H9 (cell line): ENCODE results near the gene ADH7. TPM values are rescaled to one million over a fixed set of nuclear protein-coding genes. Genes with fewer than 3 reads are reported as not detected.

Experiments
- DNase-seq: peaks from one replicate; pipeline ENCODE4 v3.0.0-alpha.2; 2017
- H2AFZ ChIP-seq: one replicate; pipeline ENCODE4 v1.6.1; 2013; ENCODE audit warnings: mild to moderate bottlenecking, low read length, control low read depth, moderate library complexity
- H2AK5ac ChIP-seq: 2 replicates; pipeline ENCODE4 v1.6.1; 2013; ENCODE audit warnings: low read length, control low read depth, mixed read lengths; ENCODE audit not compliant: insufficient read length
- H2BK120ac ChIP-seq: one replicate; pipeline ENCODE4 v1.6.1; 2013; ENCODE audit warnings: low read depth, mild to moderate bottlenecking, low read length, control low read depth, inconsistent platforms; ENCODE audit not compliant: poor library complexity, severe bottlenecking
- H2BK12ac ChIP-seq: 2 replicates; pipeline ENCODE4 v1.6.1; 2013; ENCODE audit warnings: low read length, control low read depth, mixed read lengths, low read depth; ENCODE audit not compliant: insufficient read length
- H2BK15ac ChIP-seq: 2 replicates; pipeline ENCODE4 v1.6.1; 2013; ENCODE audit warnings: low read depth, low read length, control low read depth
- H2BK20ac ChIP-seq: one replicate; pipeline ENCODE4 v1.6.1; 2013; ENCODE audit warnings: low read depth, mild to moderate bottlenecking, low read length, control low read depth, inconsistent platforms; ENCODE audit not compliant: poor library complexity, severe bottlenecking
- H2BK5ac ChIP-seq: 2 replicates; pipeline ENCODE4 v1.6.1; 2013; ENCODE audit warnings: low read length, control low read depth, mixed read lengths; ENCODE audit not compliant: insufficient read length
- H3K14ac ChIP-seq: 2 replicates; pipeline ENCODE4 v1.6.1; 2013; ENCODE audit warnings: low read length, control low read depth; ENCODE audit not compliant: insufficient read depth
- H3K18ac ChIP-seq: 2 replicates; pipeline ENCODE4 v1.6.1; 2013; ENCODE audit warnings: low read depth, mild to moderate bottlenecking, mixed read lengths, low read length, control low read depth; ENCODE audit not compliant: insufficient read length
- H3K23ac ChIP-seq: 2 replicates; pipeline ENCODE4 v1.6.1; 2013; ENCODE audit warnings: low read length, control low read depth, mixed read lengths, low read depth; ENCODE audit not compliant: insufficient read length
- H3K23me2 ChIP-seq: 2 replicates; pipeline ENCODE4 v1.6.1; 2013; ENCODE audit warnings: low read depth, mild to moderate bottlenecking, mixed read lengths, low read length, control low read depth; ENCODE audit not compliant: insufficient read length, poor library complexity, severe bottlenecking
- H3K27ac ChIP-seq: 2 replicates; pipeline ENCODE4 v1.5.1; 2013; ENCODE audit warnings: low read length, control low read depth, mixed read lengths, low read depth; ENCODE audit not compliant: insufficient read length
- H3K27me3 ChIP-seq: 2 replicates; pipeline ENCODE4 v1.6.1; 2013; ENCODE audit warnings: low read length, control low read depth, inconsistent platforms; ENCODE audit not compliant: insufficient read depth
- H3K4ac ChIP-seq: 2 replicates; pipeline ENCODE4 v1.6.1; 2013; ENCODE audit warnings: low read depth, mild to moderate bottlenecking, control low read depth, inconsistent platforms, low read length, moderate library complexity
- H3K4me1 ChIP-seq: 2 replicates; pipeline ENCODE4 v1.6.1; 2013; ENCODE audit warnings: low read length, control low read depth, inconsistent platforms; ENCODE audit not compliant: insufficient read depth
- H3K4me2 ChIP-seq: 2 replicates; pipeline ENCODE4 v1.6.1; 2013; ENCODE audit warnings: low read length, control low read depth, mixed read lengths; ENCODE audit not compliant: insufficient read length, insufficient read depth
- H3K56ac ChIP-seq: 2 replicates; pipeline ENCODE4 v1.6.1; 2013; ENCODE audit warnings: low read depth, mild to moderate bottlenecking, mixed read lengths, low read length, control low read depth; ENCODE audit not compliant: insufficient read length
- H3K79me1 ChIP-seq: 2 replicates; pipeline ENCODE4 v1.6.1; 2013; ENCODE audit warnings: low read depth, mild to moderate bottlenecking, moderate library complexity, low read length, control low read depth, inconsistent platforms; ENCODE audit not compliant: insufficient read depth, poor library complexity, severe bottlenecking
- H3K79me2 ChIP-seq: 2 replicates; pipeline ENCODE4 v1.6.1; 2013; ENCODE audit warnings: low read length, control low read depth, inconsistent platforms; ENCODE audit not compliant: insufficient read depth
- H3K9ac ChIP-seq: 2 replicates; pipeline ENCODE4 v1.6.1; 2013; ENCODE audit warnings: low read length, control low read depth, mixed read lengths; ENCODE audit not compliant: insufficient read length; ENCODE audit errors: extremely low read depth
- H3K9me3 ChIP-seq: one replicate; pipeline ENCODE4 v1.6.1; 2013; ENCODE audit warnings: low read depth, low read length, inconsistent platforms; ENCODE audit not compliant: control insufficient read depth
- H3T11ph ChIP-seq: one replicate; pipeline ENCODE4 v1.6.1; 2013; ENCODE audit warnings: mild to moderate bottlenecking, low read length, control low read depth, inconsistent platforms
- H4K20me1 ChIP-seq: one replicate; pipeline ENCODE4 v1.6.1; 2013; ENCODE audit not compliant: control insufficient read depth, insufficient read length, insufficient read depth
- H4K5ac ChIP-seq: 2 replicates; pipeline ENCODE4 v1.6.1; 2013; ENCODE audit warnings: low read depth, mild to moderate bottlenecking, mixed read lengths, low read length, control low read depth; ENCODE audit not compliant: insufficient read length
- H4K8ac ChIP-seq: replicated peaks from 2 replicates; pipeline ENCODE4 v1.6.1; 2013; ENCODE audit warnings: low read length, control low read depth, mixed read lengths, low read depth; ENCODE audit not compliant: insufficient read length
- H4K91ac ChIP-seq: 2 replicates; pipeline ENCODE4 v1.6.1; 2013; ENCODE audit warnings: low read depth, mild to moderate bottlenecking, moderate library complexity, mixed read lengths, low read length, control low read depth; ENCODE audit not compliant: insufficient read length
- H3K27ac Mint-ChIP-seq, 3 experiments: 2 replicates in 2 of 3; 3 replicates in 1 of 3; pipeline ENCODE4 v1.8.0; 2020 to 2021; ENCODE audit warnings: mixed read lengths in 3 of 3, mild to moderate bottlenecking in 1 of 3, moderate library complexity in 1 of 3
- H3K27me3 Mint-ChIP-seq: 2 replicates; pipeline ENCODE4 v1.8.0; 2021; ENCODE audit warnings: low read depth, mild to moderate bottlenecking, moderate library complexity, mixed read lengths
- H3K36me3 Mint-ChIP-seq, 3 experiments: 2 replicates in 2 of 3; 3 replicates in 1 of 3; pipeline ENCODE4 v1.8.0; 2020 to 2021; ENCODE audit warnings: low read depth in 3 of 3, mixed read lengths in 3 of 3; ENCODE audit not compliant: insufficient read depth in 1 of 3
- H3K4me1 Mint-ChIP-seq, 2 experiments: 2 replicates each; pipeline ENCODE4 v1.8.0; 2020; ENCODE audit warnings: mixed read lengths in 2 of 2
- H3K4me3 Mint-ChIP-seq, 2 experiments: 2 replicates in 1 of 2; 3 replicates in 1 of 2; pipeline ENCODE4 v1.8.0; 2020 to 2021; ENCODE audit warnings: mild to moderate bottlenecking in 2 of 2, mixed read lengths in 2 of 2, moderate library complexity in 1 of 2
- H3K9me3 Mint-ChIP-seq, 2 experiments: 2 replicates in 1 of 2; 3 replicates in 1 of 2; pipeline ENCODE4 v1.8.0; 2020; ENCODE audit warnings: mild to moderate bottlenecking in 2 of 2, mixed read lengths in 2 of 2, moderate library complexity in 1 of 2
- CTCF ChIP-seq: fragments of 200-600 bp; sonication (generic); conservative IDR thresholded peaks from 3 replicates; pipeline ENCODE4 v1.8.0; 2021; ENCODE audit warnings: antibody characterized with exemption, mild to moderate bottlenecking
- WGBS: extraction: QIAGEN DNeasy Blood & Tissue Kit; methylation state at CpG from one replicate; pipeline ENCODE4 v1.1.7; 2013; ENCODE audit warnings: missing lambda C conversion rate, low lambda C conversion rate, mixed read lengths; ENCODE audit not compliant: insufficient read length; ENCODE audit errors: extremely low coverage; 5-methylcytosine and 5-hydroxymethylcytosine counted together
- total RNA-seq: library from RNA; stranded (reverse); gene quantifications from 2 replicates; pipeline ENCODE4 v1.2.1, GENCODE V29; 2021

The ADH7 gene
- total RNA-seq, 1 experiment from 2014 or later: not detected

GRCh38 chr4:99467887-99468286 is 32.7 kb upstream of the ADH7 start:
- H2BK20ac ChIP-seq: no peak overlapping the region
- H2BK12ac ChIP-seq: no peak overlapping the region
- H2BK15ac ChIP-seq: no peak overlapping the region
- no peak overlapping the region for H3K9ac ChIP-seq
- TF ChIP-seq CTCF: no peak
- Mint-ChIP-seq H3K9me3 (no peaks in the 10 kb centered on the region), H3K4me1 (no peaks in the 10 kb centered on the region), H3K27me3 (no peaks in the 10 kb centered on the region), H3K4me3 (no peak overlapping the region), H3K27ac (no peak overlapping the region), H3K36me3 (no peaks in the 10 kb centered on the region)
- no peak overlapping the region for H2BK120ac ChIP-seq
- H3K56ac ChIP-seq: no peak overlapping the region
- no peak overlapping the region for H2AK5ac ChIP-seq
- H3K4ac ChIP-seq: no peak overlapping the region
- H3K27me3 ChIP-seq: no peaks in the 10 kb centered on the region
- H3K9me3 ChIP-seq: no peaks in the 10 kb centered on the region
- no peak for DNase-seq
- no peak overlapping the region for H4K91ac ChIP-seq
- H3K18ac ChIP-seq: no peak overlapping the region
- no peaks in the 10 kb centered on the region for H4K20me1 ChIP-seq
- H3T11ph ChIP-seq: no peak overlapping the region
- no peak overlapping the region for H2AFZ ChIP-seq
- no peaks in the 10 kb centered on the region for H3K4me1 ChIP-seq
- H2BK5ac ChIP-seq: no peak overlapping the region
- H3K23ac ChIP-seq: no peak overlapping the region
- H3K79me2 ChIP-seq: no peaks in the 10 kb centered on the region
- no CpG with 5 or more reads among the region's 2 CpGs for WGBS
- H3K4me2 ChIP-seq: no peak overlapping the region
- no peak overlapping the region for H4K8ac ChIP-seq
- H4K5ac ChIP-seq: no peak overlapping the region
- no peak overlapping the region for H3K27ac ChIP-seq
- no peaks in the 10 kb centered on the region for H3K79me1 ChIP-seq
- H3K14ac ChIP-seq: no peak overlapping the region
- no peaks in the 10 kb centered on the region for H3K23me2 ChIP-seq
